HepG2 (cell line): Measurements from ENCODE around the gene FUT1. TPM values are rescaled to one million over a fixed set of nuclear protein-coding genes. Genes with fewer than 3 reads are reported as not detected.
A peak's percentile ranks its signal among the peaks of the same experiment; 100 is the strongest.

Source experiments
- CHCHD3 ChIP-seq: sonication (generic); formaldehyde crosslinking; IDR thresholded peaks from 2 replicates; pipeline ENCODE4 v1.8.0; 2022; ENCODE audit warnings: mild to moderate bottlenecking, missing genetic modification reagents, moderate library complexity
- DDIT3 ChIP-seq: sonication (generic); formaldehyde crosslinking; IDR thresholded peaks from 2 replicates; pipeline ENCODE4 v1.4.0; 2020; ENCODE audit warnings: mild to moderate bottlenecking, missing genetic modification reagents
- HNF4G ChIP-seq, 2 experiments: sonication (generic) in 1 of 2; formaldehyde crosslinking in 1 of 2; IDR thresholded peaks; 2 replicates each; pipeline versions ENCODE4 v1.4.0 to v1.6.1; 2011 to 2020; ENCODE audit warnings: borderline replicate concordance in 2 of 2, low read depth in 2 of 2, mild to moderate bottlenecking in 2 of 2, low read length in 1 of 2, missing genetic modification reagents in 1 of 2, moderate library complexity in 1 of 2
- KDM5A ChIP-seq: fragments of 200-600 bp; sonication (generic); IDR thresholded peaks from 2 replicates; pipeline ENCODE4 v1.7.0; 2018; ENCODE audit warnings: antibody characterized with exemption, mild to moderate bottlenecking, low read length, borderline replicate concordance
- NR1H2 ChIP-seq: sonication (generic); formaldehyde crosslinking; IDR thresholded peaks from 2 replicates; pipeline ENCODE4 v1.8.1; 2022; ENCODE audit warnings: low read depth, missing genetic modification reagents, borderline replicate concordance
- PAF1 ChIP-seq: IDR thresholded peaks from 2 replicates; pipeline ENCODE4 v1.6.1; 2016; ENCODE audit warnings: missing genetic modification reagents, missing compliant biosample characterization
- POGZ ChIP-seq: sonication (generic); formaldehyde crosslinking; IDR thresholded peaks from 2 replicates; pipeline ENCODE4 v1.4.0; 2020; ENCODE audit warnings: mild to moderate bottlenecking, missing genetic modification reagents
- RXRB ChIP-seq: IDR thresholded peaks from 2 replicates; pipeline ENCODE4 v1.6.1; 2016; ENCODE audit warnings: borderline replicate concordance, missing genetic modification reagents, missing compliant biosample characterization
- SIN3B ChIP-seq: fragments of 150-350 bp; IDR thresholded peaks from 2 replicates; pipeline ENCODE4 v1.6.1; 2014; ENCODE audit warnings: low read length
- SRY ChIP-seq: sonication (generic); formaldehyde crosslinking; IDR thresholded peaks from 2 replicates; pipeline ENCODE4 v1.8.0; 2022; ENCODE audit warnings: mild to moderate bottlenecking, missing genetic modification reagents
- U2AF2 ChIP-seq: fragments of 200-400 bp; formaldehyde crosslinking; IDR thresholded peaks from 2 replicates; pipeline ENCODE4 v1.6.1; 2017; ENCODE audit warnings: low read depth, mild to moderate bottlenecking, low read length
- ZBTB39 ChIP-seq: sonication (generic); formaldehyde crosslinking; IDR thresholded peaks from 2 replicates; pipeline ENCODE4 v1.5.0; 2020; ENCODE audit warnings: missing genetic modification reagents
- ZBTB43 ChIP-seq: sonication (generic); formaldehyde crosslinking; conservative IDR thresholded peaks from 2 replicates; pipeline ENCODE4 v1.4.0; 2020; ENCODE audit warnings: missing genetic modification reagents
- ZNF446 ChIP-seq: sonication (generic); formaldehyde crosslinking; IDR thresholded peaks from 2 replicates; pipeline ENCODE4 v1.5.0; 2020; ENCODE audit warnings: mild to moderate bottlenecking, missing genetic modification reagents
- ZNF703 ChIP-seq: sonication (generic); formaldehyde crosslinking; IDR thresholded peaks from 2 replicates; pipeline ENCODE4 v1.5.1; 2020; ENCODE audit warnings: missing genetic modification reagents, mild to moderate bottlenecking, moderate library complexity, borderline replicate concordance
- polyA plus RNA-seq, 8 experiments: library from polyadenylated mRNA; depleted of rRNA in 3 of 8; stranded (reverse) in 7 of 8; unstranded in 1 of 8; fragments of >200 nt; fragmentation: Illumina TruSeq in 4 of 8; extraction: Trizol in 4 of 8; gene quantifications; 2 replicates each; pipeline versions ENCODE4 v1.2.1 to v1.2.3, GENCODE V29; 2011 to 2016; ENCODE audit warnings: low read depth in 4 of 8, missing spikeins in 1 of 8, mixed read lengths in 1 of 8; ENCODE audit not compliant: insufficient read depth in 1 of 8
- total RNA-seq, 5 experiments: library from RNA; depleted of rRNA; stranded (reverse); fragments of >200 nt; fragmentation: Illumina TruSeq; extraction: Trizol; gene quantifications; 2 replicates each; pipeline ENCODE4 v1.2.3, GENCODE V29; 2016; ENCODE audit warnings: low read depth in 1 of 5
- TF ChIP-seq, protein P1 (sequence below): sonication (generic); formaldehyde crosslinking; IDR thresholded peaks from 2 replicates; pipeline ENCODE4 v1.4.0; 2020; ENCODE audit warnings: missing genetic modification reagents, mild to moderate bottlenecking, borderline replicate concordance
- TF ChIP-seq, protein P2 (sequence below): sonication (generic); formaldehyde crosslinking; IDR thresholded peaks from 2 replicates; pipeline ENCODE4 v1.5.1; 2020; ENCODE audit warnings: missing genetic modification reagents, mild to moderate bottlenecking, borderline replicate concordance

Gene FUT1
- total and polyA plus RNA-seq, 2 of the 13 experiments (the other 11 are each of a cell fraction or from before 2014, with no cell fraction given), result 0.07 to 1.1 TPM

DNA sequence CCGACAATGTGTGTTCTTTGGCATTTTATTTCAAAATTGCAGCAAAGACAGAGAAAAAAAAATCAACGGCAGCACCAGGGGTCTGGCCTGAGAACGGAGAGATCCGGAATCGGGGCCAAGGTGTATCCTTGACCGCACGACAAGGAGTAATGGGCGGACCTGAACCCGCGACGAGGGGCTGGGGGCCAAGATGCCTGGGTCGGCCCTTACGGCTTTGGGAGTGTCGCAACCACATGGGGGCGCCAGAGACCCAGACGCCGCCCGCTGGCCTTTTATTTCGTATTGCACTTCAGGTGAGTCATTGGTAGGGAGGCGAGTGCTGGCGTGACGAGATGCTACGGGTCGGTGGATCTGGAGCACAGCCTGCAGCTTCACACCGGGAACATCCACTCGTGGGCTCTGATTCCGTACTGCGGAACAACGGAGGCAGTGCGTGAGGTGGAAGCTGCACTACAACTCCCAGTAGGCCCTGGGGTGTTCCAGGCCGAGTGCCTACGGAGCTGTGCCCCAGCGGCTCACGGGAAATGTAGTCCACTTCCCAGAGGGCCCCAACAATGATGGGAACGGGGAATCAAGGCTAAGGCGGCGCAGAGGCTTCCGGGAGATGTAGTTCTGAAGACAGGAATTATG, 42.7 kb upstream of the FUT1 start (continued):
- TF ChIP-seq DDIT3 (no peak), ZNF703 (CRISPR knock-in tag) (no peak), NR1H2 (CRISPR knock-in tag) (no peak), KDM5A (no peak), SIN3B (no peak), HNF4G (IDR thresholded peaks at IDR 0.05; ENCODE audit: borderline replicate concordance, low read depth, low read length) (no peak), HNF4G (CRISPR knock-in tag; IDR thresholded peaks at IDR 0.05; ENCODE audit: borderline replicate concordance, low read depth) (no peak), ZBTB39 (CRISPR knock-in tag) (no peak), U2AF2 (no peak), POGZ (CRISPR knock-in tag) (no peak), ZBTB43 (CRISPR knock-in tag) (no peak), SRY (CRISPR knock-in tag) (no peak), ZNF446 (CRISPR knock-in tag) (no peak), CHCHD3 (no peak), PAF1 (CRISPR knock-in tag) (no peak), RXRB (CRISPR knock-in tag) (peak; percentile 60)
- TF ChIP-seq, protein P1, sequence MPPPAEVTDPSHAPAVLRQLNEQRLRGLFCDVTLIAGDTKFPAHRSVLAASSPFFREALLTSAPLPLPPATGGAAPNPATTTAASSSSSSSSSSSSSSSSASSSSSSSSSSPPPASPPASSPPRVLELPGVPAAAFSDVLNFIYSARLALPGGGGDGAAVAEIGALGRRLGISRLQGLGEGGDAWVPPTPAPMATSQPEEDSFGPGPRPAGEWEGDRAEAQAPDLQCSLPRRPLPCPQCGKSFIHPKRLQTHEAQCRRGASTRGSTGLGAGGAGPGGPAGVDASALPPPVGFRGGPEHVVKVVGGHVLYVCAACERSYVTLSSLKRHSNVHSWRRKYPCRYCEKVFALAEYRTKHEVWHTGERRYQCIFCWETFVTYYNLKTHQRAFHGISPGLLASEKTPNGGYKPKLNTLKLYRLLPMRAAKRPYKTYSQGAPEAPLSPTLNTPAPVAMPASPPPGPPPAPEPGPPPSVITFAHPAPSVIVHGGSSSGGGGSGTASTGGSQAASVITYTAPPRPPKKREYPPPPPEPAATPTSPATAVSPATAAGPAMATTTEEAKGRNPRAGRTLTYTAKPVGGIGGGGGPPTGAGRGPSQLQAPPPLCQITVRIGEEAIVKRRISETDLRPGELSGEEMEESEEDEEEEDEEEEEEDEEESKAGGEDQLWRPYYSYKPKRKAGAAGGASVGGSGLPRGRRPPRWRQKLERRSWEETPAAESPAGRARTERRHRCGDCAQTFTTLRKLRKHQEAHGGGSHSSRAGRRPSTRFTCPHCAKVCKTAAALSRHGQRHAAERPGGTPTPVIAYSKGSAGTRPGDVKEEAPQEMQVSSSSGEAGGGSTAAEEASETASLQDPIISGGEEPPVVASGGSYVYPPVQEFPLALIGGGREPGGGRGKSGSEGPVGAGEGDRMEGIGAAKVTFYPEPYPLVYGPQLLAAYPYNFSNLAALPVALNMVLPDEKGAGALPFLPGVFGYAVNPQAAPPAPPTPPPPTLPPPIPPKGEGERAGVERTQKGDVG, result no peak; the same call in 1 of the 2 replicates
- TF ChIP-seq, protein P2, sequence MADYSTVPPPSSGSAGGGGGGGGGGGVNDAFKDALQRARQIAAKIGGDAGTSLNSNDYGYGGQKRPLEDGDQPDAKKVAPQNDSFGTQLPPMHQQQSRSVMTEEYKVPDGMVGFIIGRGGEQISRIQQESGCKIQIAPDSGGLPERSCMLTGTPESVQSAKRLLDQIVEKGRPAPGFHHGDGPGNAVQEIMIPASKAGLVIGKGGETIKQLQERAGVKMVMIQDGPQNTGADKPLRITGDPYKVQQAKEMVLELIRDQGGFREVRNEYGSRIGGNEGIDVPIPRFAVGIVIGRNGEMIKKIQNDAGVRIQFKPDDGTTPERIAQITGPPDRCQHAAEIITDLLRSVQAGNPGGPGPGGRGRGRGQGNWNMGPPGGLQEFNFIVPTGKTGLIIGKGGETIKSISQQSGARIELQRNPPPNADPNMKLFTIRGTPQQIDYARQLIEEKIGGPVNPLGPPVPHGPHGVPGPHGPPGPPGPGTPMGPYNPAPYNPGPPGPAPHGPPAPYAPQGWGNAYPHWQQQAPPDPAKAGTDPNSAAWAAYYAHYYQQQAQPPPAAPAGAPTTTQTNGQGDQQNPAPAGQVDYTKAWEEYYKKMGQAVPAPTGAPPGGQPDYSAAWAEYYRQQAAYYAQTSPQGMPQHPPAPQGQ (CRISPR knock-in tag), result no peak
